K562 (cell line): ENCODE measurements around the gene NMNAT2. TPM values are rescaled to one million over a fixed set of nuclear protein-coding genes. Genes with fewer than 3 reads are reported as not detected.

Experiments
- ATAC-seq: fragments of 200-7000 bp; cut with Tn5 transposase; 3 replicates; pipeline ENCODE4 v1.9.1; 2020; ENCODE audit warnings: moderate library complexity
- BruUV-seq: library from RNA; stranded (reverse); fragments of 400-500 nt; replicated peaks from 2 replicates; lab custom pipeline; 2021; lab: Mats Ljungman, UMichigan
- CTCF ChIA-PET: fragments of 300-600 bp; formaldehyde crosslinking; extraction: SDS; loops from one replicate; lab custom pipeline; 2021; ENCODE audit warnings: low intra/inter-chr PET ratio; lab: Yijun Ruan, JAX
- POLR2A ChIA-PET: fragments of 300-600, 350-650 bp; sonication (Branson Sonifier 250); formaldehyde crosslinking; extraction: SDS; loops from one replicate; lab custom pipeline; 2021; ENCODE audit warnings: antibody characterized with exemption, inconsistent platforms; lab: Yijun Ruan, JAX
- DNase-seq, 4 experiments: peaks; one replicate each; pipeline versions ENCODE4 v3.0.0 to v3.0.0-alpha.2; 2011 to 2018; ENCODE audit warnings: low spot score in 3 of 4, mixed read lengths in 3 of 4; ENCODE audit errors: extremely low read depth in 1 of 4
- FAIRE-seq: peaks from 2 replicates; lab custom pipeline; 2011; peaks lifted over from hg19 to GRCh38; lab: Jason Lieb, UNC
- H2AFZ ChIP-seq: 2 replicates; pipeline ENCODE4 v1.6.0; 2011; ENCODE audit warnings: low read depth, low read length, control low read depth, inconsistent platforms
- H3K27ac ChIP-seq: fragments of 200-600 bp; 3 replicates; pipeline ENCODE4 v1.8.0; 2011; ENCODE audit warnings: low read depth, mild to moderate bottlenecking, control low read depth, inconsistent platforms, low read length, moderate library complexity, mixed read lengths; ENCODE audit errors: extremely low read depth
- H3K27me3 ChIP-seq, 2 experiments: fragments of 300-600 bp in 1 of 2; 2 replicates in 1 of 2; 3 replicates in 1 of 2; pipeline versions ENCODE4 v1.6.0 to v1.8.0; 2011; ENCODE audit warnings: inconsistent platforms in 2 of 2, low read length in 2 of 2, mild to moderate bottlenecking in 1 of 2, mixed read lengths in 1 of 2, moderate library complexity in 1 of 2; ENCODE audit not compliant: control insufficient read depth in 2 of 2, insufficient read depth in 2 of 2
- H3K36me3 ChIP-seq: fragments of 300-600 bp; 3 replicates; pipeline ENCODE4 v1.8.0; 2011; ENCODE audit warnings: mild to moderate bottlenecking, low read length, inconsistent platforms; ENCODE audit not compliant: control insufficient read depth, insufficient read depth
- H3K4me1 ChIP-seq, 2 experiments: fragments of 200-600 bp in 1 of 2; replicated peaks in 1 of 2; 2 replicates in 1 of 2; 3 replicates in 1 of 2; pipeline versions ENCODE4 v1.5.1 to v1.8.0; 2011; ENCODE audit warnings: inconsistent platforms in 2 of 2, low read length in 2 of 2, mild to moderate bottlenecking in 1 of 2, mixed read lengths in 1 of 2, moderate library complexity in 1 of 2; ENCODE audit not compliant: control insufficient read depth in 2 of 2, insufficient read depth in 2 of 2
- H3K4me2 ChIP-seq: 2 replicates; pipeline ENCODE4 v1.6.1; 2011; ENCODE audit warnings: low read length, control low read depth, inconsistent platforms, mixed read lengths; ENCODE audit not compliant: insufficient read depth
- H3K4me3 ChIP-seq: fragments of 200-600 bp; sonication (generic), shearing (Covaris generic); 2 replicates; pipeline ENCODE4 v1.5.1; 2016; ENCODE audit warnings: control low read depth, inconsistent platforms
- H3K79me2 ChIP-seq: fragments of 200-600 bp; 3 replicates; pipeline ENCODE4 v1.8.0; 2011; ENCODE audit warnings: low read length, inconsistent platforms; ENCODE audit not compliant: control insufficient read depth, insufficient read depth
- H3K9ac ChIP-seq, 2 experiments: 2 replicates each; pipeline versions ENCODE4 v1.6.0 to v1.6.1; 2011; ENCODE audit warnings: low read depth in 2 of 2, low read length in 2 of 2, control low read depth in 1 of 2, inconsistent platforms in 1 of 2, mild to moderate bottlenecking in 1 of 2, mixed read lengths in 1 of 2; ENCODE audit not compliant: insufficient read depth in 1 of 2
- H3K9me1 ChIP-seq: one replicate; pipeline ENCODE4 v1.6.0; 2011; ENCODE audit warnings: inconsistent platforms, mild to moderate bottlenecking, low read length, moderate library complexity; ENCODE audit not compliant: control insufficient read depth, insufficient read depth
- H3K9me3 ChIP-seq: replicated peaks from 2 replicates; pipeline ENCODE4 v1.5.1; 2011; ENCODE audit warnings: low read depth, low read length, inconsistent platforms; ENCODE audit not compliant: control insufficient read depth, insufficient read depth
- H4K20me1 ChIP-seq: replicated peaks from 2 replicates; pipeline ENCODE4 v1.6.1; 2011; ENCODE audit warnings: low read length, inconsistent platforms, mixed read lengths; ENCODE audit not compliant: control insufficient read depth, insufficient read depth
- DIDO1 ChIP-seq: fragments of 450-650 bp; IDR thresholded peaks from 2 replicates; pipeline ENCODE4 v1.6.1; 2016; ENCODE audit warnings: low read depth, missing biosample characterization, missing genetic modification characterization
- EGR1 ChIP-seq: fragments of 450-650 bp; conservative IDR thresholded peaks from 2 replicates; pipeline ENCODE4 v1.6.1; 2017; ENCODE audit warnings: mild to moderate bottlenecking
- MTA2 ChIP-seq: fragments of 450-650 bp; IDR thresholded peaks from 2 replicates; pipeline ENCODE4 v1.6.1; 2016; ENCODE audit warnings: low read depth
- PHB ChIP-seq: fragments of 250-450 bp; sonication (Bioruptor Pico); IDR thresholded peaks from 2 replicates; pipeline ENCODE4 v1.5.0; 2021
- PHF8 ChIP-seq: fragments of 200-600 bp; sonication (generic); IDR thresholded peaks from 2 replicates; pipeline ENCODE4 v1.6.1; 2012; ENCODE audit warnings: mixed run types, mild to moderate bottlenecking, inconsistent platforms, low read length, moderate library complexity, borderline replicate concordance
- RBM39 ChIP-seq: fragments of 200-400 bp; formaldehyde crosslinking; optimal IDR thresholded peaks from 2 replicates; pipeline ENCODE3; 2018; ENCODE audit warnings: low read depth, low read length
- RNF2 ChIP-seq: sonication (generic); IDR thresholded peaks from 2 replicates; pipeline ENCODE4 v1.6.1; 2016
- ZNF592 ChIP-seq: fragments of 450-650 bp; IDR thresholded peaks from 2 replicates; pipeline ENCODE4 v1.6.1; 2017; ENCODE audit warnings: antibody characterized with exemption, mild to moderate bottlenecking
- WGBS: fragments of 100-300 bp; shearing (Covaris generic); methylation state at CpG from one replicate; pipeline ENCODE4 v1.1.6; 2016; ENCODE audit warnings: low coverage, mixed read lengths; ENCODE audit not compliant: insufficient coverage; ENCODE audit errors: missing lambda C conversion rate; 5-methylcytosine and 5-hydroxymethylcytosine counted together
- in situ Hi-C: fragments of 300-500 bp; cut with MboI; formaldehyde crosslinking; loops from 4 replicates; pipeline ENCODE4 v1.15.0; 2018; ENCODE audit warnings: inconsistent platforms, mixed read lengths
- intact Hi-C: fragments of 100-400 bp; cut with micrococcal nuclease; formaldehyde crosslinking; loops from 2 replicates; pipeline ENCODE4 v1.14.2; 2022
- polyA plus RNA-seq, 8 experiments: library from polyadenylated mRNA; depleted of rRNA in 4 of 8; stranded (reverse) in 5 of 8; unstranded in 3 of 8; fragments of >200 nt; fragmentation: Nextera tagmentation in 2 of 8; fragmentation: Illumina TruSeq in 1 of 8; extraction: Ambion mirVana in 2 of 8; extraction: Trizol in 1 of 8; gene quantifications; 2 replicates each; pipeline versions ENCODE4 v1.2.1 to v1.2.3, GENCODE V29; 2011 to 2014; ENCODE audit warnings: inconsistent platforms in 1 of 8, missing spikeins in 1 of 8
- total RNA-seq, 7 experiments: library from RNA; depleted of rRNA in 6 of 7; stranded (reverse); fragments of >200 nt in 6 of 7; fragmentation: Illumina TruSeq in 2 of 7; extraction: Trizol in 2 of 7; gene quantifications; 2 replicates each; pipeline versions ENCODE4 v1.2.1 to v1.2.3, GENCODE V29; 2011 to 2021; ENCODE audit warnings: low replicate concordance in 1 of 7
- TF ChIP-seq, protein P1 (sequence below), 2 experiments: fragments of 250-450 bp in 1 of 2; fragments of 450-650 bp in 1 of 2; sonication (Bioruptor Pico) in 1 of 2; IDR thresholded peaks; 2 replicates each; pipeline versions ENCODE4 v1.6.1 to v1.8.0; 2016 to 2021; ENCODE audit warnings: mild to moderate bottlenecking in 2 of 2, moderate library complexity in 2 of 2, missing compliant biosample characterization in 1 of 2, missing genetic modification characterization in 1 of 2

NMNAT2 gene
- total and polyA plus RNA-seq, 9 of the 15 experiments (the other 6 are each of a cell fraction or from before 2014, with no cell fraction given), result not detected

GRCh38 chr1:183240526-183240825 is 177.7 kb downstream of the NMNAT2 start (continued):
- TF ChIP-seq ZNF592 (no peak), MTA2 (no peak), RNF2 (no peak), DIDO1 (tag) (no peak)
- TF ChIP-seq, all 486 proteins: peak for 0

GRCh38 chr1:183239793-183240525 is 178.2 kb downstream of the NMNAT2 start:
- no peak overlapping the region for H2AFZ ChIP-seq

More at GRCh38 chr1:183239793-183240525, 178.2 kb downstream of the NMNAT2 start:
- CTCF ChIA-PET, result no interaction called here
- in situ Hi-C loops (loop anchor here (25.0 kb wide), 1 partner anchor 278 kb away; the partner anchor contains the start of gene SHCBP1L), intact Hi-C loops (no loop called here)
- no peak for TF ChIP-seq PHF8
- no peak for TF ChIP-seq PHB
- TF ChIP-seq EGR1, result no peak
- TF ChIP-seq, protein P1, sequence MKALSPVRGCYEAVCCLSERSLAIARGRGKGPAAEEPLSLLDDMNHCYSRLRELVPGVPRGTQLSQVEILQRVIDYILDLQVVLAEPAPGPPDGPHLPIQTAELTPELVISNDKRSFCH (CRISPR knock-in tag; IDR thresholded peaks at IDR 0.05), result no peak
- TF ChIP-seq, protein P1 (tag; IDR thresholded peaks at IDR 0.05), result no peak
- TF ChIP-seq RBM39, result no peak
- POLR2A ChIA-PET, result interaction anchor here (1.0 kb wide), 1 partner anchor 23 kb away, joined by 3 read pairs; no protein-coding TSS in a partner anchor
- ATAC-seq (no peak), DNase-seq (no peak), FAIRE-seq (no peak)
- BruUV-seq, result no TSS peak
- Histone ChIP-seq H3K27ac (no peak overlapping the region), H3K4me2 (no peak overlapping the region), H3K79me2 (no peaks in the 10 kb centered on the region), H4K20me1 (no peaks in the 10 kb centered on the region), H3K9ac (no peak overlapping the region), H3K9me3 (no peaks in the 10 kb centered on the region), H3K9me1 (no peaks in the 10 kb centered on the region), H3K4me3 (no peak overlapping the region), H3K27me3 (peaks cover 6 to 19% of the 10 kb centered on the region in 2 experiments), H3K4me1 (no peaks in the 10 kb centered on the region), H3K36me3 (no peaks in the 10 kb centered on the region)
- WGBS, result 0% methylated on average over 8 of the region's 8 CpGs
